Astrocyte of the spinal cord (primary cell): Measurements from ENCODE around the gene PARD3B.

Experiments
- DNase-seq: peaks from one replicate; pipeline ENCODE4 v3.0.0; 2011; ENCODE audit warnings: low read depth, low spot score
- H3K4me3 ChIP-seq: 2 replicates; pipeline ENCODE4 v1.5.1; 2011; ENCODE audit warnings: low read depth, mild to moderate bottlenecking, low read length, moderate library complexity
- in situ Hi-C: cut with HindIII; loops from 2 replicates; pipeline ENCODE4 v1.10.0; 2017; ENCODE audit warnings: low sequenced_read_pairs
- TF ChIP-seq, protein P1 (sequence below): IDR thresholded peaks from 2 replicates; pipeline ENCODE4 v1.5.1; 2012; ENCODE audit warnings: low read depth, mild to moderate bottlenecking, low read length, inconsistent platforms

The PARD3B gene

GRCh38 chr2:205274801-205275200, 729.5 kb downstream of the PARD3B start:
- H3K4me3 ChIP-seq: no peak overlapping the region
- TF ChIP-seq, protein P1, sequence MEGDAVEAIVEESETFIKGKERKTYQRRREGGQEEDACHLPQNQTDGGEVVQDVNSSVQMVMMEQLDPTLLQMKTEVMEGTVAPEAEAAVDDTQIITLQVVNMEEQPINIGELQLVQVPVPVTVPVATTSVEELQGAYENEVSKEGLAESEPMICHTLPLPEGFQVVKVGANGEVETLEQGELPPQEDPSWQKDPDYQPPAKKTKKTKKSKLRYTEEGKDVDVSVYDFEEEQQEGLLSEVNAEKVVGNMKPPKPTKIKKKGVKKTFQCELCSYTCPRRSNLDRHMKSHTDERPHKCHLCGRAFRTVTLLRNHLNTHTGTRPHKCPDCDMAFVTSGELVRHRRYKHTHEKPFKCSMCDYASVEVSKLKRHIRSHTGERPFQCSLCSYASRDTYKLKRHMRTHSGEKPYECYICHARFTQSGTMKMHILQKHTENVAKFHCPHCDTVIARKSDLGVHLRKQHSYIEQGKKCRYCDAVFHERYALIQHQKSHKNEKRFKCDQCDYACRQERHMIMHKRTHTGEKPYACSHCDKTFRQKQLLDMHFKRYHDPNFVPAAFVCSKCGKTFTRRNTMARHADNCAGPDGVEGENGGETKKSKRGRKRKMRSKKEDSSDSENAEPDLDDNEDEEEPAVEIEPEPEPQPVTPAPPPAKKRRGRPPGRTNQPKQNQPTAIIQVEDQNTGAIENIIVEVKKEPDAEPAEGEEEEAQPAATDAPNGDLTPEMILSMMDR: no peak
- no peak for DNase-seq
- in situ Hi-C loops: no loop called here

DNA sequence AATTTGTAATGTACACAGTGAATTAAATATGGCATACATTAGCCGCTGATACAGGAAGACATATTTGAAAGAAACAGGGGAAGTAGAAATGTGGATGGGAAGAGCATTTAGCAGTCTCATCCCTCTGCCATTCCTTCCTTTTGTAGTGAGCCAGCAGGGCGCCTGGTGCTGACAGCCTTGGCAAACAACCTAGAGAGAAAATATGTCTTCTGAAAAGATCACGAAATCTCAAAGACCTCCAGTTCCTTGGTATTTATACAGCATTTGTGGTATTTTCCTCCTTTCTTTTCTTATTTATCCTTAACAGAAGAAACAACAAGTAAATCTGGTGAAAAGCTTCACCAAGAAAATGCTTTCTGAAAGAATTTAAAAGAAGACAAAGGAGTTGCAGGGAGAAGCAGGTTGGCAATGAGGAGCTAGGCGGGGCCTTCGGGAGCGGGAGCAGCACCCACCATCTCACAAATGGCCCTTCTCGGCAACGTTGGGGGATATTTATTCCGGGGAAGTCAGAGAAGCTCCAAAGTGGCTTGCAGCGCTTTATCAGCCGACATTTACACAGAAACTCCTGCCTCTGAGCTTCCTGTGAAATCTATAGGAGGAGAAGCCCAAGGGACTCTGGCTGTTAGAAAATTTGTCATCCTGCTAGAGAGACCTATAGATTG, 731.0 kb downstream of the PARD3B start:
- DNase-seq: no peak
- H3K4me3 ChIP-seq: no peak overlapping the region
- TF ChIP-seq, protein P1: no peak
- in situ Hi-C loops: no loop called here

GRCh38 chr2:205280596-205281236, 735.4 kb downstream of the PARD3B start:
- no peak overlapping the region for H3K4me3 ChIP-seq
- no peak for DNase-seq
- TF ChIP-seq, protein P1: no peak
- in situ Hi-C loops: no loop called here

GRCh38 chr2:205283736-205284270, 738.5 kb downstream of the PARD3B start:
- in situ Hi-C loops: no loop called here
- TF ChIP-seq, protein P1: no peak
- no peak overlapping the region for H3K4me3 ChIP-seq
- DNase-seq: no peak

GRCh38 chr2:205284334-205284733, 739.1 kb downstream of the PARD3B start:
- TF ChIP-seq, protein P1: no peak
- H3K4me3 ChIP-seq: no peak overlapping the region
- no peak for DNase-seq
- in situ Hi-C loops: no loop called here

DNA sequence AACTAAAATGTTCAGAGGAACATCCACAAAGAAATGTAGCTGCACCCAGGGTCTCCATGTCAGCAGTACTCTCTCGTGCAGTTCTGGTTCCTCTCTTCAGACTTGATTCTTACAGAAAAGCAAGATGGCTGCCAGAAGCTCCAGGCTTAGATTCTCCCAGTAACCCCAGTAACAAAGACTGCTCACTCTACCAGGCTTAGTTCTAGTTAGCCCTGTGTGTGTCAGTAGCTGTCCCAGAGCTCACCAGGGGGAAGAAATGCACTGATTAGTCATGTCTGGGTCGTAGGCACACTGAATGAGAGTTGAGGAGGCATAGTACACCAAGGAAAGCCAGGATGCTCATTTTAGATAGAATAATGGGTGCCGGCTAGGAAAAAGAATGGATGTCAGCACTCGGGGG, 742.0 kb downstream of the PARD3B start:
- H3K4me3 ChIP-seq: no peak overlapping the region
- in situ Hi-C loops: no loop called here
- TF ChIP-seq, protein P1: no peak
- no peak for DNase-seq
